HG03571 (cell line): Measurements from ENCODE around the gene KNDC1.

ENCODE experiments used
- ATAC-seq: cut with Tn5 transposase; IDR thresholded peaks from one replicate; pipeline ENCODE4 v1.9.1; 2021; ENCODE audit not compliant: unreplicated experiment

The KNDC1 gene

DNA sequence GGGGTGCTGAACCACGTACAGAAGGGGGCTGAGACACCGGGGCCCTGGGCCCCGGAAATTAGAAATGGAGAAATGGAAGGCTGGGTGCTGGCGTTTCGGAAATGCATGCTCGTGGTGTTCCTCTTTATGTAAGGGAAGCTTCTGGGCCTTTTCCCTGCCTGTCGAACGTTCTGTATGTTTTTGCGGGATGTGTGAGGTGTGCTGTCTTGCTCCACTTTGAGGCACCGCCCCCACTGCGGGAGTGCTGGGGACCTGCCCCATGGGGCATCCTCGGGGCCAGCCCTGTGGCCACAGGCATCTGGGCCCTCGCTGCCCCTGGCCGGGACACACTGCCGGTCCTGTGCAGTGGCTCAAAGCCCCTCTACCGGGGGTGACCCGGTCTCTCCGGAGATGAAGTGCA lies 75.9 kb downstream of the KNDC1 start:
- ATAC-seq, result no peak

DNA sequence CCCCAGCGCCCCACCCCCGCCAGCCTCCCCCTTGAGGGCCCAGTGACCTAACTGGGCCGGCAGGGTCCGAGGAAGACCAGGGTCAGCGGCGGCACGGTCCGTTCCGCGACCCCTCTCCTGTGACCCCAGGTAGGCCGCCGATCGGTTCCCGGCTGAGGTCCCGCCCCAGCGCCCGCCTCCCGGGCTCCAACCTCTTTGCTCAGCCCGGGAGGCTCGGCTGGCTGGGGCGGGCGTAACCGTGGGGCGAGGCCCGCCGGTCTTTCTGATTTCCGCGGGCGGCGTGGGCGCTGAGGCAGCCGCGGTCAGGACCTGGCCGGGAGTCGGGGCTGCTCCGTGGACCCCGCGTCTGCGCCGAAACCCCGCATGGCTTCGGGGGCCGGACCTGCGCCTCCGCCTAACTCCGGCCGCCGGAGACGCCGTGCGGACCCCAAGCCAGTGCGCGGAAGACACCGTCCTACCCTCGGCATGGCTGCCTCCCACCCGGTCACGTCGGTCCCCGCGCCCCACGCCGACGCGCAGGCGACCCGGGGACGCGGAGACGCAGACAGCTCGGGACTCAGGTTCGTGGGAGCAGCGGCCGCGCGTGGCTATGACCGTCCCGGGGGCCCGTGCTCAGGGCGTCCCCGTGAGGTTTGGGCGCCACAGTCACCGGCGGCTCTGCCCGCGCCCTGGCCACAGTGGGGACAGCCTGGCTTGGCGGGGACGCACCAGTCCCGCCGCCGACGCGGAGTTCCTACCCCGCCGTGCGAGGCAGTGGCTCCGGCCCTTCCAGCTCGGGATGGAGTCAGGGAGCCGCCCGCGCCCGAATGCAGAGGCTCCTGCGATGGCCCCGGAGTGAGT lies 76.6 kb downstream of the KNDC1 start:
- no peak for ATAC-seq

- no peak for ATAC-seq
Observed at GRCh38 chr10:133237241-133237587, 77.2 kb downstream of the KNDC1 start.

DNA sequence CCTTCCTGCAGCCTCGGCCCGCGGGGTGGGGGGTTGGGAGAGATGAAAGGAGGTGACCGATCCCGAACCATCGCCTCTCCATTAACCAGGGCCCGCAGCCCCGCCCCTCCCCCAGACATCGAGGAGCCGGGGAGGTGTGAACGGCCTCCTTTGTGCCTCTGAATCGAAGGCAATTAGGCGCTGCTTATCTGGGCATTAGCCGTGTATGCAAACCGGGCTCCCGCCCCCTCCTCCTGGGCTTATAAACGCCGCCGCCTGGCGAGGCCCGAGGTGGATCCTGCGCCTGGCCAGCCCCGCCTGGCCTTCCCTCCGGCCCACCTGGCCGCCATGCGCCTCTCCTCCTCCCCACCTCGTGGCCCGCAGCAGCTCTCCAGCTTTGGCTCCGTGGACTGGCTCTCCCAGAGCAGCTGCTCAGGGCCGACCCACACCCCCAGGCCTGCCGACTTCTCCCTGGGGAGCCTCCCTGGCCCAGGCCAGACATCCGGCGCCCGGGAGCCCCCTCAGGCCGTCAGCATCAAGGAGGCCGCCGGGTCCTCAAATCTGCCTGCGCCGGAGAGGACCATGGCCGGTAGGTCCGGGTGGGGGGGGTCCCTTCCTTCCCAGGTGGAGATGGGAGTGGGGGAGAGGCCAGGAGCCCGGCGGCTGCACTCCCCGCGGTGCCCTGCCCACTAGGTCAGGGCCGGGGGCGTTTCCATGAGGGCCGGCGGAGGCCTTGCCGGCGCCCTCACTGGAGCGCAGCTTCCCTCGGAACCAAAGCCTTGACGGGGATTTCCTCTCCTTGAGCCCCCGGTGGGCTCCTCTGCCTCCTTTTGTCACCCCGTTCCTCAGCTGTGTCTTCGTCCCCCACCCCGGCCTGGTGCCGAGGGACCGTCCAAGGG lies 77.8 kb downstream of the KNDC1 start, which contains the start of gene VENTX:
TSS of gene VENTX (plus strand) at position 268 of the 878 bp plus-strand sequence. CDS start at position 328, 60 bp downstream.
- no peak for ATAC-seq

- no peak for ATAC-seq
Observed at GRCh38 chr10:133238466-133238804, 78.4 kb downstream of the KNDC1 start.

DNA sequence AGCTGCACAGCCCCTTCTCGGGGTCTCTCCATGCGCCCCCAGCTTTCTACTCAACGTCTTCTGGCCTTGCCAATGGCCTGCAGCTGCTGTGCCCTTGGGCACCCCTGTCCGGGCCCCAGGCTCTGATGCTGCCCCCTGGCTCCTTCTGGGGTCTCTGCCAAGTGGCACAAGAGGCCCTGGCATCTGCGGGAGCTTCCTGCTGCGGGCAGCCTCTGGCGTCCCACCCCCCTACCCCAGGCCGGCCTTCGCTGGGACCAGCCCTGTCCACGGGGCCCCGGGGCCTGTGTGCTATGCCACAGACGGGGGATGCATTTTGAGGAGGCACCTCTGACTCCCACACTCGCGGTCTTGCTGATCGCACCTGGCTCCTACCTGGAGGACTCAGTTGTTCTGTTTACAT lies 80.0 kb downstream of the KNDC1 start:
- no peak for ATAC-seq

DNA sequence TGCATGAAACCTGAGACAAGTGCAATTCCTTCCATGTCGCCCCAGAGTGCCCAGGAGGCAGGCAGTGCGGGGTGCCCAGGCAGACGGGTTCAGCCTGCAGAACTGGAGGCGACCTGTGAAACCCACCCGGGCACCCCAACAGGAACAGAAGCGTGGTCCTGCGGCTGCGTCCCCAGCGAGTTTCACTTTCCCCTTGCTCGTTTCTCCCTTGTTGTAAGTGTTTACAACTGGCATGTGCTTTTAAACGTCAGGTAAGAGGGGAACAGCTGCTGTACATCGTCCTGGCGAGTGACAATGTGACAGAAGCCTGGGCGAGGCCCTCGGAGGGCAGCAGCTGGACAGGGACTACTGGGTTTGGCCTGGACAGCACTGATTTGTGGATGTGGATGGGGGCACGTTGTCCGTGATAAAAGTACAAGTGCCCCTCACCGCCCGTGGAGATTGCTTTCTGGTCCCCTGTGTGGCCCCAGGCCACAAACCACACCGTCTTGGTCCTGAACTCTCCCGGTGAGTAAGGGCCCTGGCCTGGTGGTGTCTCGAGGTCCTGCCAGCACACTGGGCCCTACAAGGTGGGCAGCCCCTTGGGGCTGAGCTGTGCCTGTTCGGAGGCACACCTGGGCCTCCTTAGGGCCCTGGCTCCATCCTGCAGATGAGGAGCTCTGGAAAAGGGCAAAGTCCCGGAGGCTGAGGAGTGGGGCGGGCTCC lies 81.6 kb downstream of the KNDC1 start:
- peak; percentile 47 for ATAC-seq

DNA sequence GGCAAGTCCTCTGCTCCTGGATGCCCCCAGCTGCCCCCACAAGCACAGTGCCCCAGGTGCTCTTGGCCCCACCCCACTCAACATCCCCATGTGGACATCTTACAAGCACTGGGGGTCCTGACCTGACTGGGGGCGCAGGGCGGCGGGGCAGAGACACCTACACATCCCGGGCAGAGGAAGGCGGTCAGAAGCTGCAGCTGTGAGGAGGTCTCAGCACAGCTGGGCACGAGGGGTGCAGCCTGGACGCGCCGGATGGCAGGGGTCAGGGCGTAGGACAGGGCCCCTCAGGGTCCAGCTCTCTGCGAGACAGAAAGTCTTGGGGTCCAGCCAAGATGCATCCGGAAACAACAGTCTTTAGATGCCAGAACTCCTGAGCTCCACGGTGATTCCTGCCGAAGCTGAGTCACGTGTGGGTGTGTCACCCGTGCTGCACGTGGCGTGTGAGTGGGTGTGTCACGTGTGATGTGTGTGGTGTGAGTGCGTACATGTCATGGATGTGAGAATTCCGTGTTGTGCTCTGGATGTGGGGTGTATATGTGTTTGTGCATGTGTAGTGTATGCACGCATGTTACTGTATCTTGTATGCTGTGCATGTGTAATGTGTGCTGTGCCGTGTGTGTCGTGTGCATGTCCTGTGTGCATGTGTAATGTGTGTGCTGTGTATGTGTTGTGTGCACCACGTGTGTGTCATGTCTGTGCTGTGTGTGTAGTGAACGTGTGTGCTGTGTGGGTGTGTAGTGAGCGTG lies 82.8 kb downstream of the KNDC1 start:
- no peak for ATAC-seq

- no peak for ATAC-seq
Observed at GRCh38 chr10:133243593-133243992, 83.6 kb downstream of the KNDC1 start.

GRCh38 chr10:133245439-133246235 lies 85.6 kb downstream of the KNDC1 start:
- ATAC-seq, result no peak

- ATAC-seq, result no peak
Observed at GRCh38 chr10:133246236-133246626, 86.2 kb downstream of the KNDC1 start.

- no peak for ATAC-seq
Observed at GRCh38 chr10:133247681-133248333, 87.8 kb downstream of the KNDC1 start.

- ATAC-seq, result no peak
Observed at GRCh38 chr10:133248334-133248715, 88.3 kb downstream of the KNDC1 start.

DNA sequence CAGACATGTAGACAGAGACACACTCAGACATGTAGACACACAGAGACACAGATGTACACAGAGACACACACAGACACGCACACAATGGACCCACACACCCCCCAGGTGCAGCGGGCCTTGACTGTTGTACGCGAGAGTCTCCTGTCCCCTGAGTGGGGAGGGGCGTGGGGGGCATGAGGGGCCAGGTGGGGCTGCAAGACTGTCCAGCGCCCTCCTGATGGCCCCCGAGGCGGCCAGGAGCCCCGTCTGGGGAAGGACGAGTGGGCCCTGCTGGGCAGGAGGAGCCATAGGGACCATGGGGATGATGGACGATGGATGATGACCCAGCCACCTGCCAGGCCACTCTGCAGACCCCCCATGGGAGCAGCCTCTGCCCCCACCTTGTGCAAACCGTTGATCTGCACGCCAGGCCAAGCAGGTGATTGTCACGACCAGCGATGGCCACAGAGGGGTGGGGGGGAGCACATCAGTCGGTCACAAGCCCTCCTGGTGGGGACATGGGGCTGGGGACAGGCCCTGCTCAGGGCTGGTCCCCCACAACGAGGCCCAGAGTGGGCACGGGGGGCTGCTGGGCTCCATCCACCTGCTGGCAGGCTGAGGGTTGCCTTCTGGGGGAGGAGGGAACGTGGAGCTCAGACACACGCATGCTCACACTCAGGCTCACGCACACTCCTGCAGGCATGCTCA lies 89.2 kb downstream of the KNDC1 start:
- no peak for ATAC-seq

DNA sequence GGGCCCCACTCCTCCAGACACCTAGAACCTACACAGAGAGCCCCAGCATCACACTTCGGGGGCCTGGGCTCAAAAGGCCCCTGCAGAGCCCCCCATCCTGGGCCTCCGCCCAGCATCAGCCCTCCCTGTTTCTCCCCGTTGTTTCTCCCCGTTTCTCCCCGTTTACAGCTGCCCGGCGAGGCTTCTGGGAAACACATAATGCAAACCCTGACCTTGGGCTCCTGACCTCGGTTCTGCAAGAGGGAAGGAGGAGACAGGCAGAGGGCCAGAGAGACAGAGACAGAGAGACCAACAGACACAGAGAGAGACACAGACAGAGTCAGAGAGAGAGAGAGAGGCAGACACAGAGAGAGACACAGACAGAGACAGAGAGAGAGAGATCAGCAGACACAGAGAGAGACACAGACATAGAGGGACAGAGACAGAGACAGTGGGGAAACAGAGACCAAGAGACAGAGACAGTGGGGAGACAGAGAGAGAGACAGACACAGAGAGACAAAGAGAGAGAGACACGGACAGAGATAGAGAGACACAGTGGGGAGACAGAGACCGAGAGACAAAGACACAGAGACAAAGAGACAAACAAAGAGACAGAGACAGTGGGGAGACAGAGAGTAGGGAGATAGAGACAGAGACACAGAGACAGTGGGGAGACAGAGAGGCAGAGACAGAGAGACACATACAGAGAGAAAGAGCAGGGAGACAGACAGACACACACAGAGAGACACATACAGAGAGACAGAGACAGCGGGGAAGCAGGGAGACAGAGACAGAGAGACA lies 90.1 kb downstream of the KNDC1 start:
- ATAC-seq, result no peak

GRCh38 chr10:133251388-133252222 lies 91.6 kb downstream of the KNDC1 start:
- no peak for ATAC-seq

GRCh38 chr10:133252223-133252552 lies 92.2 kb downstream of the KNDC1 start:
- ATAC-seq, result no peak
